ENCODE results near the gene KIF1A. TPM values are rescaled to one million over a fixed set of nuclear protein-coding genes. Genes with fewer than 3 reads are reported as not detected.

Gene KIF1A
- polyA plus RNA-seq, 3 donors from 2014 or later, result not detected

- no peak for DNase-seq
Measured at GRCh38 chr2:240795916-240796510, 24.0 kb downstream of the KIF1A start.

GRCh38 chr2:240795454-240795853 is 24.6 kb downstream of the KIF1A start:
- DNase-seq, result no peak
- Mint-ChIP-seq H3K27ac (no peak overlapping the region), H3K9me3 (no peaks in the 10 kb centered on the region), H3K4me3 (no peak overlapping the region), H3K36me3 (no peaks in the 10 kb centered on the region), H3K4me1 (no peaks in the 10 kb centered on the region), H3K27me3 (ENCODE audit: low read depth in 3 of 3) (peaks cover 0 to 8% (median 6%) of the 10 kb centered on the region in 3 donors)

More at GRCh38 chr2:240795916-240796510, 24.0 kb downstream of the KIF1A start:
- Mint-ChIP-seq H3K27ac (no peak overlapping the region), H3K27me3 (ENCODE audit: low read depth in 3 of 3) (peaks cover 2 to 8% (median 7%) of the 10 kb centered on the region in 3 donors), H3K36me3 (no peaks in the 10 kb centered on the region), H3K9me3 (no peaks in the 10 kb centered on the region), H3K4me1 (no peaks in the 10 kb centered on the region), H3K4me3 (no peak overlapping the region)

- Mint-ChIP-seq H3K27ac (no peak overlapping the region), H3K4me1 (no peaks in the 10 kb centered on the region), H3K27me3 (ENCODE audit: low read depth in 3 of 3) (peaks cover 0 to 4% (median 3%) of the 10 kb centered on the region in 3 donors), H3K9me3 (no peaks in the 10 kb centered on the region), H3K4me3 (no peak overlapping the region), H3K36me3 (no peaks in the 10 kb centered on the region)
- no peak for DNase-seq
Measured at GRCh38 chr2:240794178-240794721, 25.8 kb downstream of the KIF1A start.

- DNase-seq, result no peak
- Mint-ChIP-seq H3K9me3 (no peaks in the 10 kb centered on the region), H3K4me1 (no peaks in the 10 kb centered on the region), H3K4me3 (no peak overlapping the region), H3K27me3 (ENCODE audit: low read depth in 3 of 3) (peaks cover 0 to 5% (median 4%) of the 10 kb centered on the region in 3 donors), H3K36me3 (no peaks in the 10 kb centered on the region), H3K27ac (no peak overlapping the region)
Measured at GRCh38 chr2:240793313-240794177, 26.5 kb downstream of the KIF1A start.

GRCh38 chr2:240792629-240793312 is 27.2 kb downstream of the KIF1A start:
- Mint-ChIP-seq H3K4me1 (no peaks in the 10 kb centered on the region), H3K27me3 (ENCODE audit: low read depth in 3 of 3) (peaks cover 2 to 5% (median 4%) of the 10 kb centered on the region in 3 donors), H3K4me3 (no peak overlapping the region), H3K36me3 (no peaks in the 10 kb centered on the region), H3K27ac (no peak overlapping the region), H3K9me3 (no peaks in the 10 kb centered on the region)
- DNase-seq, result no peak

GRCh38 chr2:240791821-240792628 is 28.0 kb downstream of the KIF1A start:
- no peaks in the 10 kb centered on the region for H3K36me3 Mint-ChIP-seq
- no peak overlapping the region for H3K4me3 Mint-ChIP-seq
- H3K27me3 Mint-ChIP-seq (ENCODE audit: low read depth in 3 of 3), result peaks cover 2 to 4% (median 2%) of the 10 kb centered on the region in 3 donors
- H3K9me3 Mint-ChIP-seq, result no peaks in the 10 kb centered on the region
- H3K27ac Mint-ChIP-seq, result no peak overlapping the region
- no peak for DNase-seq
- no peaks in the 10 kb centered on the region for H3K4me1 Mint-ChIP-seq

GRCh38 chr2:240791221-240791800 is 28.7 kb downstream of the KIF1A start:
- H3K9me3 Mint-ChIP-seq, result no peaks in the 10 kb centered on the region
- no peak overlapping the region for H3K4me3 Mint-ChIP-seq
- no peak overlapping the region for H3K27ac Mint-ChIP-seq
- peaks cover 2 to 4% (median 2%) of the 10 kb centered on the region in 3 donors for H3K27me3 Mint-ChIP-seq (ENCODE audit: low read depth in 3 of 3)
- H3K36me3 Mint-ChIP-seq, result no peaks in the 10 kb centered on the region
- no peaks in the 10 kb centered on the region for H3K4me1 Mint-ChIP-seq
- no peak for DNase-seq

- DNase-seq, result no peak
- no peaks in the 10 kb centered on the region for H3K9me3 Mint-ChIP-seq
- H3K27ac Mint-ChIP-seq, result no peak overlapping the region
Measured at GRCh38 chr2:240790370-240791220, 29.4 kb downstream of the KIF1A start.

GRCh38 chr2:240789501-240790369 is 30.3 kb downstream of the KIF1A start:
- Mint-ChIP-seq H3K36me3 (no peaks in the 10 kb centered on the region), H3K4me3 (no peak overlapping the region), H3K27me3 (ENCODE audit: low read depth in 3 of 3) (peaks cover under 1 to 2% (median 2%) of the 10 kb centered on the region in 3 donors), H3K27ac (no peak overlapping the region), H3K4me1 (no peaks in the 10 kb centered on the region), H3K9me3 (no peaks in the 10 kb centered on the region)
- no peak for DNase-seq

More at GRCh38 chr2:240790370-240791220, 29.4 kb downstream of the KIF1A start:
- Mint-ChIP-seq H3K4me3 (no peak overlapping the region), H3K27me3 (ENCODE audit: low read depth in 3 of 3) (peaks cover 2 to 4% (median 2%) of the 10 kb centered on the region in 3 donors), H3K36me3 (no peaks in the 10 kb centered on the region), H3K4me1 (no peaks in the 10 kb centered on the region)

- no peaks in the 10 kb centered on the region for H3K9me3 Mint-ChIP-seq
- no peak overlapping the region for H3K4me3 Mint-ChIP-seq
- peaks cover 0 to 2% (median 2%) of the 10 kb centered on the region in 3 donors for H3K27me3 Mint-ChIP-seq (ENCODE audit: low read depth in 3 of 3)
- H3K36me3 Mint-ChIP-seq, result no peaks in the 10 kb centered on the region
- no peaks in the 10 kb centered on the region for H3K4me1 Mint-ChIP-seq
- H3K27ac Mint-ChIP-seq, result no peak overlapping the region
- no peak for DNase-seq
Measured at GRCh38 chr2:240789051-240789453, 31.0 kb downstream of the KIF1A start.

- no peak overlapping the region for H3K4me3 Mint-ChIP-seq
- DNase-seq, result no peak
- H3K27me3 Mint-ChIP-seq (ENCODE audit: low read depth in 3 of 3), result peaks cover 0 to 2% (median 2%) of the 10 kb centered on the region in 3 donors
- no peak overlapping the region for H3K27ac Mint-ChIP-seq
- no peaks in the 10 kb centered on the region for H3K9me3 Mint-ChIP-seq
- no peaks in the 10 kb centered on the region for H3K4me1 Mint-ChIP-seq
- no peaks in the 10 kb centered on the region for H3K36me3 Mint-ChIP-seq
Measured at GRCh38 chr2:240788482-240788881, 31.5 kb downstream of the KIF1A start.

All from immature natural killer cell (primary cell).